Uterus (tissue), 2 donors: ENCODE measurements around the gene CPSF4.

Experiments
- POLR2A ChIP-seq, 2 donors: fragments of 450-650 bp; IDR thresholded peaks; one replicate each; pipeline ENCODE4 v1.6.1; 2016; ENCODE audit warnings: antibody characterized with exemption in 2 of 2, mild to moderate bottlenecking in 1 of 2, moderate library complexity in 1 of 2
- TF ChIP-seq, protein P1 (sequence below), 4 experiments: fragments of 200-600 bp in 2 of 4; fragments of 450-650 bp in 2 of 4; sonication (generic) in 2 of 4; IDR thresholded peaks; one replicate each; pipeline ENCODE4 v1.5.1; 2016 to 2019; ENCODE audit warnings: antibody characterized with exemption in 4 of 4, mild to moderate bottlenecking in 2 of 4, moderate library complexity in 1 of 4

DNA sequence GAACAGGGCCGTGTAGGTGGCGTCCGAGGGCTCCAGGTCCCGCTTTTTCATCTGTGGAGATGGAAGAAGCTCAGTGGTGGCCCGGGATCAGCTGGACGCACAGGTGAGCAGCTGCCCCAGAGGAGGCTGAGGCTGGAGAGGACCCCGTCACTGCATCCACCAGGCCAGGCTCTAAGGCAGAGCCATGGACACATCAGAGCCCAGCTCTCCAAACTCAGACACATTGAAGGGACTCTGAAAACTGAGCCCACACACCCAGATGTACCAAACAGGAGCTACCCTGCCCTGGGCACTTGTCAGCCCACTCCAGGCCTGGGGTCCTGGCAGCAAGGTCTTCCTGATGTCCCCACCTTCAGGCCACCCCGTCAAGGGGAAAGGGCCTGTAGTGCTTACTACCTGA, 9.0 kb upstream of the CPSF4 start:
- TF ChIP-seq, protein P1, sequence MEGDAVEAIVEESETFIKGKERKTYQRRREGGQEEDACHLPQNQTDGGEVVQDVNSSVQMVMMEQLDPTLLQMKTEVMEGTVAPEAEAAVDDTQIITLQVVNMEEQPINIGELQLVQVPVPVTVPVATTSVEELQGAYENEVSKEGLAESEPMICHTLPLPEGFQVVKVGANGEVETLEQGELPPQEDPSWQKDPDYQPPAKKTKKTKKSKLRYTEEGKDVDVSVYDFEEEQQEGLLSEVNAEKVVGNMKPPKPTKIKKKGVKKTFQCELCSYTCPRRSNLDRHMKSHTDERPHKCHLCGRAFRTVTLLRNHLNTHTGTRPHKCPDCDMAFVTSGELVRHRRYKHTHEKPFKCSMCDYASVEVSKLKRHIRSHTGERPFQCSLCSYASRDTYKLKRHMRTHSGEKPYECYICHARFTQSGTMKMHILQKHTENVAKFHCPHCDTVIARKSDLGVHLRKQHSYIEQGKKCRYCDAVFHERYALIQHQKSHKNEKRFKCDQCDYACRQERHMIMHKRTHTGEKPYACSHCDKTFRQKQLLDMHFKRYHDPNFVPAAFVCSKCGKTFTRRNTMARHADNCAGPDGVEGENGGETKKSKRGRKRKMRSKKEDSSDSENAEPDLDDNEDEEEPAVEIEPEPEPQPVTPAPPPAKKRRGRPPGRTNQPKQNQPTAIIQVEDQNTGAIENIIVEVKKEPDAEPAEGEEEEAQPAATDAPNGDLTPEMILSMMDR (IDR thresholded peaks at IDR 0.05) = no peak
- TF ChIP-seq POLR2A (IDR thresholded peaks at IDR 0.05) = no peak
